HG03103 (cell line): ENCODE data around the gene ACTA1.
"Not testable (repeated sequence)": the region's sequence is repeated elsewhere in the genome, so short reads cannot be mapped to it uniquely, and the experiment has no call there.

Experiments used
- ATAC-seq: cut with Tn5 transposase; IDR thresholded peaks from one replicate; pipeline ENCODE4 v1.9.1; 2021; ENCODE audit warnings: low read depth; ENCODE audit not compliant: unreplicated experiment

ACTA1 gene

DNA sequence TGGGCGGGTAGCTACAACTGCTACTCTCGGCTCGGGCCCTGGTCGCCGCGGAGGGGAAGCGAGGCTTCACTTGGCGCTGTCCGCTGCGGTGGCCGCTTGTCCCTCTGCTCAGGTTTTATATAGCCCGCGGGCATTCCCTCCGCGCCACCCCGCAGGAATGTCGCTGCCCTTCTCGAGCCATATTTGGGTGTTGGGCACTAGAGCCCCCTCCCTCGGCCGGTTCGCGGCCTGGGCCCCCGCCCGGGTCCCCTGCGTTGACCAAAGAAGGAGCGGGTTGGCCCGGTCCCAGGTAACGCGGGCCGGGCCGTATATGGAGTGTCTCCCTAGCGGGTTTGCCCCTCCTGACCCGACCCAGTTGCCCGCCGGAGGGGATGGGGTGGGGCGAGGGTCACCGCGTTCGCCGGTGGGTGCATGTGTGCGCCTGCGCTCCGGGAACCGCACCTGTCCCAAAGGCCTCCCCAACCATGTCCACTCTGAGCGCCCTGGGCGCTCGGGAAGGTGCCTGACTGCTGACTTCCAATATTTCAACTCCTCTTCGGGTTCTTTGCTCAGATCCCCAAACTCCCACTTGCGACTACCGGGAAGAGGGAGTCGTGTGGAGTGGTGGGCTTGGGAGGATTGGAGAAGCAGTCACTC, at the start of gene ACTA1:
Gene ACTA1 (minus strand): TSS at position 90 of the 636 bp plus-strand sequence. CDS start 979 bp downstream, outside the sequence.
- ATAC-seq, result no peak

DNA sequence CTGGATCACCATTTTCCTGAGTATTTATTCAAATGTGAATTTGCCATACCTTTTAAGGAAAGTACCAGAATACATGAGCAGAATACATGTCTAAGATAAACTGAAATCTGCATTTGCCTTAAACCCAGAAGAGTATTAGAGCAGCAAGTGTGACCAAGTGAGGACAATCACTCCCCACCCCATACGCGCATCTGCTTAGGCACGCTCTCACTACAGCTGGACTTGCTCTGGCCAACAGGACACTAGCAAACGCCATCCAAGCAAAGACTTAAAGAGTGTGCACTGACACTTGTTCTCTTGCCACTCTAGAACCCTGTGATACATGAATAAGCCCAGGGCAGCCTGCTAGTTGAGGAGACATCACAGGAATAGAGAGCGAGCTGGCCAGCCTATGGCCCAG, 48.6 kb upstream of the ACTA1 start:
- no peak for ATAC-seq

DNA sequence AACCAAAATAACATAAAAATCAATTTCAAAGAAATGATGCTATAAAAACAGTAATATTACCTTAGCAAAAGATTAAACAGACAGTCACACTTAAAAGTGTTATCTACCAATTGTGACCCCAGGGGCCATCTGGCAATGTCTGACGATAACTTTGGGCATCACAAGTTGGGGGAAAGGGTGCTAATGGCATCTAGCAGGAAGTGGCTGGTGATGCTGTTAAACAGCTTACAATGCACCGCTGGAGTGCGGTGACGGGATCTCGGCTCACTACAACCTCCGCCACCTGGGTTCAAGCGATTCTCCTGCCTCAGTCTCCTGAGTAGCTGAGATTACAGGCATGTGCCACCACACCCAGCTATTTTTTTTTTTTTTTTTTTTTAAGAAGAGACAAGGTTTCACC, 46.6 kb upstream of the ACTA1 start:
- ATAC-seq, result no peak

- peak; percentile 63 for ATAC-seq
Observed at GRCh38 chr1:229479660-229480399, 45.9 kb upstream of the ACTA1 start.

DNA sequence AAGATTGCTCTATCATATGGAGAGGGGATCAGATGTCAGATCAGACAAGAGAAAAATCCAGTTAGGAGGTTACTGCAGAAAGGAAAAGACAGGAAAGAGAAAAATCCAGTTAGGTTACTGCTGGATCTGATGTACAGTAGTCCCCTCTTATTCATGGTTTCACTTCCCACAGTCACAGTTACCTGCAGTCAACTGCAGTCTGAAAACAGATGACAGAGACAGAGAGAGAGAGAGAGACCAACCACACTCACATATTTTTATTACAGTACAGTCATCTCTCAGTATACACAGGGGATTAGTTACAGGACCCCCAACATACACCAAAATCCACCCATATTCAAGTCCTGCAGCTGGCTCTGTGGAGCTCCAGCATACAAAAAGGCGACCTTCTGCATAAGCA, 45.0 kb upstream of the ACTA1 start:
- peak; percentile 77 for ATAC-seq

- not testable (repeated sequence) for ATAC-seq
Observed at GRCh38 chr1:229475859-229476258, 42.0 kb upstream of the ACTA1 start.

GRCh38 chr1:229474509-229474908, 40.6 kb upstream of the ACTA1 start:
- no peak for ATAC-seq

DNA sequence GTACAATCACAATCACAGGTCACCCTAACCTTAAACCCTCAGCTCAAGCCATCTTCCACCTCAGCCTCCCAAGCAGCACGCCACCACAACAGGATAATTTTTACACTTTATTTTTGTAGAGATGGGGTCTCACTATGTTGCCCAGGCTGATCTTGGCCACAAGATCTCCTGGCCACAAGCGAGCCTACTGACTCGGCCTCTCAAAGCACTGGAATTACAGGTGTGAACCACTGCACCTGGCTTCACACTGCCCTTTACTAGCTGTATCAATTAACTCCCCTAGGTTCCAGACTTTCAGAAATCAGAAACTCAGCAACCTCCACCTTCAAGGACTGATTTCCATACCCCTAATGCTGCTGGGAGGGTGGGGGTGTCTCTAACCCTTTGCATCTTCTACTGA, 37.3 kb upstream of the ACTA1 start:
- no peak for ATAC-seq

DNA sequence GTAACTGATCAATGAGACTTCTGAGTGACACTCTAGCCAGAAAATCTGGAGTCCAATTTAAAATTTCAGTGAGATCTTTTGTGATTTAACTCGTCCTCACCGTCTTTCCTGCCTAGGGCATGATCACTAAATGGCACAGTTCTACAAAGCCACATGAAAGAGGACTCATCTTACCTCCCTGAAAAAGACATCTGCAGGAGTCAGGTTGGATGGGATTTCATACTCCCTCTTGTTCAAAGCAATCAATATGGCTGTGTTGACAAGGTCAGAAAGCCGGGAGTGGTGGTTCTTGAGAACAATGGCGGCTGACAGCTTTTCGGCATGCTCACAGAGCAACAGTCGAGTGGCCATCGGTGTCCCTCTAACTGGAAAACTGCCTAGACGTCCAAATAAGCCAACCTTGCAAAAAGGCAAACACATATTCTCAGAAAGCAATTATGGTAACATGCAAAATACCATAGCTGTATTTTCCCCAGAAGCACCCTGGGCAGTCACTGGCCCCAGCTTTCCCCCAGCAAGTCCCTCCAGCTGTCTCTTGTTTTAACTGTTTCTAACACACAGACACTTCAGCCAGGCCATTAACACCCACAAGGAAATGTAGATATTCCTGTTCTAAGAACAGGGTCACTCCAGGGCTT, 36.6 kb upstream of the ACTA1 start:
- no peak for ATAC-seq

DNA sequence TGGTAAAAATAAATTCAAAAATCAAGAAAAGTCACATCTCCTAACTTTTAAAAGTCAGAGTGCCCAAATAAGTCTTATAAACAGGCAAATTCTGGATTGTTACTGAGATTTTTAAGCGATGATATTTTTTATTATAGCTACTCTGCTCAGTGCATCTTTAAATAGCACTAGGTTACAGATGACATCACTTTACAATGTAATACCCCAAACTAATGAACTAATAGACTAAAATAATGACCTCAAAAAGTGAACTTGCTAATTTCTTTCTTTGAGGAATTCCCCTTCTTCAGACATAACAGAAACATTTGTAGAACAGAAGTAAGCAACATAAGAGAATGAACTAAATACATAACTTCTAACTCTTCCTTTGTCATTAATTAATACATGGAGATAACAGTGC, 33.0 kb upstream of the ACTA1 start:
- no peak for ATAC-seq

DNA sequence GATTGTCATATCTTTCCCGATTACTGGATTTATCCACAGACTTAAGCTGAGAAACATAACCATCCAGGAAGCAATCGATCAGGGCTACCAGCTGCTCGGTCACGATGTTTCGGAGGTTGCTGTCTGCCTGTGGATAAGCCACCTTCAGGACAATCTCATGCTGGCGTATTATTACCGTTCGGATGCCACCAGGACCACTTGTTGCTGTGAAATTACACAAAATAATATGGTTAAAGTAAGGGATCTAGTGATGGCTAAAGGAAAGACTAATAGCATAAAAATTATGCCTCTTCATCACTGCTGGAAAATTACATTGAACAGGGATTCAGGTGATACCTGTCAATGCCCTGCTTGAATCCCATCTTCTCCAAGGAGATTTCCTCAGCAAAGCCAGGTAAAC, 30.8 kb upstream of the ACTA1 start:
- ATAC-seq, result no peak

DNA sequence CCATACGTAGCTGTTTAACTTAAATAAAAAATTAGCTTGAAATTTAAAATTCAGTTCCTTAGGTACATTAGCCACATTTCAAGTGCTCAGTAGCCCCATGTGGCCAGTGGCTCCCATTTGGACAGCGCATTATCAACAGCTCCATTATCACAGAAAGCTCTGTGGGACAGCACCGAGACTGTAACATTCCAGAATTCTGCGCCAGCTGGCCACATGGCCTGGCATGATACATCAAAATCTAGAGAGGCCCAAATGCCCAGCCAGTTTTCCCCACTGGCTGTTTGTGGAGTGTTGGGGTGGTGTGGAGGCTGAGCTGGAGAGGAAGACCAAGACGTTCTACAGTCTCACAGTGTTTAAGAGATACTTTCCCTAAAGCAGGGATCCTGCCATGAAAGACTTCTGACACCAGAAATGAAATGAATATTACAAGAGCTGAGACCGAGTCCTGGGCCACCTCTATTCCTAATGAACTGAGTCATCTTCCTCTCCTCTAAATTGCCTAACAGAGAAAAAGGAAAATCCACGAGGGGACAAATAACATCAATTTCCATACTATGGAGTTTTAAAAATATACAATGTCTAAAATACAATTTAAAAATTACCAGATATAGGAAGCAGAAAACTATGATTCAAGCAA, 27.3 kb upstream of the ACTA1 start:
- no peak for ATAC-seq

GRCh38 chr1:229459815-229460214, 25.9 kb upstream of the ACTA1 start:
- no peak for ATAC-seq

DNA sequence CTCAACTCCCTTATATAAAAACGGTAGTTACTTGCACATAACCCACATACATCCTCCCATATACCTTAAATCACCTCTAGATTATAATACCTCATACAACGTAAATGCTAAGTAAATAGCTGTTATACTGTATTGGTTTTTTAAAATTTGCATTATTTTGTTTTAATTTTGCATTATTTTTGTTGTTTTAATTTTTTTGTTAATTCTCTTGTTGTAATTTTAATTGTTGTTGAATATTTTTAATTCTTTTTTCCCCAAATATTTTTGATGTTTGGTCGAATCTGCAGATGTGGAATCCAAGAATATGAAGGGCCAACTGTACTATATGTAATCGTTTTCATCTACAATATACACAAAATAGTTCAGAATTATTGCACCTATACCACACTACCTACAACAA, 23.5 kb upstream of the ACTA1 start:
- no peak for ATAC-seq

DNA sequence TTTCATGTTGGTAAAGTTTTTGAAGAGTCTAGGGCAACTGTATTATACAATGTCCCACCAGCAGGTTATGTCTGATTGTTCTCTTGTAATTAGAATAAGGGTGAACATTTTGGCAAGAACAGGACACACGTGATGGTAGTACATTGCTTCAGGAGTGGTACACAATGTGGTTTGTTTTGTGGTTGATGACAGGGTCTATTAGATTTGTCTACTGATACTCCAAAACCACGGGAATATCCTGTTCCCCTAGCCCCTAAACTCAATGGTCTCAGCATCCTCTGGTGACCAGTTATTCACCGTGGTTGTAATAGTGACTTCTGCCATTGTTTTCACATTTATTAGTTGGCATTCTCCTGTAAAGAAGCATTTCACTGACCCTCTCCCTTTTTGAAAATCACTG, 22.1 kb upstream of the ACTA1 start:
- no peak for ATAC-seq

GRCh38 chr1:229454056-229454455, 20.2 kb upstream of the ACTA1 start:
- no peak for ATAC-seq

GRCh38 chr1:229452956-229453801, 19.3 kb upstream of the ACTA1 start:
- no peak for ATAC-seq

DNA sequence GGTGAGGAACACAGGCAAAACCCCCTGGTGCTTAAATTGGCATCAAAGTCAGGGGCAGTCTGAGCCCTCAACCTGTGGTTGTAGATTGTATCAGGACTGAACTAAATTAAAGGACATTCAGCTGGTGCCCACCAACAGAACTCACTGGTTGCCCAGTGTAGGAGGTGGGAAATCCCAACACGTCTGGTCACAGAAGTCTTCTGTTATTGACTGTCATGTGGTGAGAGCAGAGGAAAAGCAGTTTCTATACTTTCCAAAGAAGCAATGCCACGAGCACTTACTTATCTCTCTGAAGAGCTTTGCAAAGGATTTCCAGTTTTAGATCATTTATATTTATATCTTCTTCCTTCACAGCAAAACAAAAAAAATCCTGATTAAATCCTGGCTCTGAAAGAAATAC, 15.0 kb upstream of the ACTA1 start:
- no peak for ATAC-seq

DNA sequence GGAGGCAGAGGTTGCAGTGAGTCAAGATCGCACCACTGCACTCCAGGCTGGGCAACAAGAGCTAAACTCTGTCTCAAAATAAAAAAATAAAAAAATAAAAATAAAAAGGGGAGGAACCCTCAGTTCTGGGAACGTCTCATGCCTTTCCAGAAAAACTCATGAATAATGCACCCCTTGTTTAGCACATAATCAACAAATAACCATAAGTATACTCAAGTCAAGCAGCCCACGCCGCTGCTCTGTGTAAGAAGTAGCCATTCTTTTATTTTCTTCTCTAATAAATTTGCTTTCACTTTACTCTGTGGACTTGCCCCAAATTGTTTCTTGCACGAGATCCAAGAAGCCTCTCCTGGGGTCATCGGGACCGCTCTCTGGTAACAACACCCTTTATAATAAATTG, 14.5 kb upstream of the ACTA1 start:
- no peak for ATAC-seq

DNA sequence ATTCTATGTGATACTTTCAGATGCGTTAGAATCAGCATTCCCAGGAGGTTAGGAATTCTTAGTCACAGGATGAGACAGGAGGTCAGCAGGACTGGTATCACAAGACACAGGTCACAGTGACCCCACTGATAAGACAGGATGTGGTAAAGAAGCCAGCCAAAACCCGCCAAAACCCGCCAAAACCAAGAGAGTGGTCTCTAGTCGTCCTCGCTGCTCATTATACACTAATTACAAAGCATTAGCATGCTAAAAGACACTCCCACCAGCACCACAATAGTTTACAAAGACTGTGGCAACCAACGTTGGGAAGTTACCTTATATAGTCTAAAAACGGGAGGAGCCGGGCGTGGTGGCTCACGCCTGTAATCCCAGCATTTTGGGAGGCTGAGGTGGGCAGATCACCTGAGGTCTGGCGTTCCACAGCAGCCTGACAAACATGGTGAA, 13.9 kb upstream of the ACTA1 start:
- ATAC-seq, result no peak
